IMR-90 (cell line): ENCODE measurements around the gene ALX4.

ENCODE experiments used
- BHLHE40 ChIP-seq: fragments of 150-350 bp; IDR thresholded peaks from 2 replicates; pipeline ENCODE4 v1.6.1; 2016; ENCODE audit warnings: mild to moderate bottlenecking, low read depth, low read length
- POLR2A ChIP-seq: IDR thresholded peaks from 2 replicates; pipeline ENCODE4 v1.6.1; 2012; ENCODE audit warnings: mild to moderate bottlenecking, low read depth, low read length
- RAD21 ChIP-seq: IDR thresholded peaks from 2 replicates; pipeline ENCODE4 v1.6.1; 2012; ENCODE audit warnings: low read length, improper control_type of control experiment
- RFX5 ChIP-seq: IDR thresholded peaks from 2 replicates; pipeline ENCODE4 v1.8.0; 2012; ENCODE audit warnings: low read depth, mild to moderate bottlenecking, low read length, moderate library complexity
- USF2 ChIP-seq: fragments of 150-350 bp; IDR thresholded peaks from 2 replicates; pipeline ENCODE4 v1.6.1; 2017; ENCODE audit warnings: mild to moderate bottlenecking, antibody characterized with exemption, low read length, low read depth
- TF ChIP-seq, protein P1 (sequence below): conservative IDR thresholded peaks from 2 replicates; pipeline ENCODE4 v1.5.1; 2012; ENCODE audit warnings: mild to moderate bottlenecking, low read depth, low read length, improper control_type of control experiment

DNA sequence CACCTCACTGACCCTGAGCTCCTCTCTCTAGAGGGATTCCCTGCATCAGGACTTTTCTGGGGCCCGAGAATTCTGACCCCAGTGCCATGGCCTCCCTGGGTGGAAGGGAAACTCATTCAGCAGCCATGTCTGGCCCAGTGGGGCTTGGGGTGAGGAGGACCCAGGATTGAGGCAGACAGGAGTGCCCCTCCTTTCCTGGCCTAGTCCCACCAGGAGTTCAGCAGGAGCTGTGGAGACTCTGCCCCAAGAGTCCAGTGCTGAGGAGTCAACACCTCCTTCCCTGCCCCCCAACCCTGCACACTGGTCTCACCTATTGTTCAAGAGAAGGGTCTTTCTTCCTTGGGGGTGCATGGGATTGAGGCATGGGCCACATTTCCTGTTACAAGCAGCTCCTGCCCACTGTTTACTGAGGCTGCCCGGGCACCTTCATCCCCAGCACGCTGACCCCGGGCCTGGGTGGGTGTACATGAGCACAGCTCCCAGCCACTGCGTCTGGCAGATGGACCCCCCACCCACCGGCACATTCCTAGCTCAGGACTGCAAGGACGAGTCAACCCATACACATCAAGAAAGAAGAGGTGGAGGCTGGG, 33.9 kb downstream of the ALX4 start:
- no peak for TF ChIP-seq RFX5
- TF ChIP-seq, protein P1, sequence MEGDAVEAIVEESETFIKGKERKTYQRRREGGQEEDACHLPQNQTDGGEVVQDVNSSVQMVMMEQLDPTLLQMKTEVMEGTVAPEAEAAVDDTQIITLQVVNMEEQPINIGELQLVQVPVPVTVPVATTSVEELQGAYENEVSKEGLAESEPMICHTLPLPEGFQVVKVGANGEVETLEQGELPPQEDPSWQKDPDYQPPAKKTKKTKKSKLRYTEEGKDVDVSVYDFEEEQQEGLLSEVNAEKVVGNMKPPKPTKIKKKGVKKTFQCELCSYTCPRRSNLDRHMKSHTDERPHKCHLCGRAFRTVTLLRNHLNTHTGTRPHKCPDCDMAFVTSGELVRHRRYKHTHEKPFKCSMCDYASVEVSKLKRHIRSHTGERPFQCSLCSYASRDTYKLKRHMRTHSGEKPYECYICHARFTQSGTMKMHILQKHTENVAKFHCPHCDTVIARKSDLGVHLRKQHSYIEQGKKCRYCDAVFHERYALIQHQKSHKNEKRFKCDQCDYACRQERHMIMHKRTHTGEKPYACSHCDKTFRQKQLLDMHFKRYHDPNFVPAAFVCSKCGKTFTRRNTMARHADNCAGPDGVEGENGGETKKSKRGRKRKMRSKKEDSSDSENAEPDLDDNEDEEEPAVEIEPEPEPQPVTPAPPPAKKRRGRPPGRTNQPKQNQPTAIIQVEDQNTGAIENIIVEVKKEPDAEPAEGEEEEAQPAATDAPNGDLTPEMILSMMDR: no peak
- TF ChIP-seq POLR2A: no peak
- no peak for TF ChIP-seq RAD21
- no peak for TF ChIP-seq BHLHE40
- no peak for TF ChIP-seq USF2
